ENCODE data around the gene NR4A3.

GRCh38 chr9:99818500-99818899, 3.2 kb upstream of the NR4A3 start:
- TF ChIP-seq CTCF (conservative IDR thresholded peaks at IDR 0.05 in 1 of 2, IDR thresholded peaks at IDR 0.05 in 1 of 2; ENCODE audit: low read depth in 1 of 2, low read length in 2 of 2) (no peak), EZH2 (IDR thresholded peaks at IDR 0.05; ENCODE audit: low read length, missing control alignments) (no peak)

All from fibroblast of lung (primary cell).